Hypothalamus (tissue), 51 donors: ENCODE results near the gene KCNMA1.

Source experiments
- DNase-seq, 51 donors: peaks; one replicate each; lab custom pipeline; 2025; lab: John Stamatoyannopoulos, UW

KCNMA1 gene

DNA sequence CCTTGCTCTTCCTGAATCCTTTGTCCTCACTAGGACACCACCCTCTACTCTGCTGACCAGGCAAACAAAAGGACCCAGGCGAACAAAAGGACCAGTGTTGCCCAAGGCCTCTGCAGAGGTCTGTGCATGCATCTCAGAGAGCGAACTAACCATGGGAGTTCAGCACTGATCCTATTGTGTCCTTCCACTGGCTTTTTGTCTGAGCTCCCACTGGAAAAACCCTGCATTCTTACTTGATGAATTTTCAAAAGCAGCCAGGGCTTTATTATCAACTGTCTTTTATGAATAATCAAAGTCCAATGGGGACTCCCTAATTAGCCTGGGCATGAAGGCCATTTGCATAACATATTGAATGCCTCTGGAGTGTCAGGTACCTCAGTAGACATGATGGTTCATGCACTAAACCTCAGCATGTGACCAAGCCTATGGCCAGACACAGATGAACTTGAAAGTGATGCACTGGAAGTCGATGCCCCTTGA lies 140.6 kb downstream of the KCNMA1 start:
- peak in 6 of 51 donors; percentile 8 to 19 (median 12) for DNase-seq

DNA sequence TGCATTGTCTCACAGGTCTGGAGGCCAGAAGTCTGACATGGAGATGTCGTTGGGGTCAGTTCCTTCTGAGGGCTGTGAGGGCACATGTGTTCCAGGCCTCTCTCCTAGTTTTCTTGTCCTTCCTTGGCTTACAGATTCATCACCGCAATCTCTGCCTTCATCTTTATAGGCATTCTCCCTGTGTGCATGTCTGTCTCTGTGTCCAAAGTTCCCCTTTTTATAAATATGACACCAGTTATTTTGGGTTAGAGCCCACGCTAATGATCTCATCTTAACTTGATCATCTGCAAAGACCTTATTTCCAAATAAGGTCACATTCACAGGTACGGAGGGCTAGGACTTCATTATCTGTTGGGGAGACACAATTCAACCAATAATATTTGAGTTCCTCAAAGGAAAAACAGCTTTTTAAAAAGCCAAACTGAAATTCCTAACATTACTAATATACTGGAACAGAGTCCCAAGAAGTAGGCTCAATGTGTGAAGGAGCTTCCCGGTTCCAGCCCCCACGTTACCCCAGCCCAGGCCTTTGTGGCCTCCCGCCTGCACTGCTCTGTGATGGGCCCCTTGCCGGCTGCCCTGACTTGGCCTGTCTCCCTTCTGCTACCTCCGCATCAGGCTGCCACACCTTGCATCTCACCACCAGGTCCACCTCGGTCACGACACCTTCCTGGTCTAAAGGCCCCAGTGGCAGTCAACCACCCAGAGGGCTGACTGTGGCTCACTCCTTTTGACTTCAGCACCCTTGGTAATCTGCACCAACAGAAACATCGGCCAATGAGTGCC lies 142.7 kb downstream of the KCNMA1 start:
- no peak for DNase-seq

- DNase-seq: peak in 1 of 51 donors; percentile 22
These were observed 143.3 kb downstream of the KCNMA1 start for GRCh38 chr10:77494327-77494726.

DNA sequence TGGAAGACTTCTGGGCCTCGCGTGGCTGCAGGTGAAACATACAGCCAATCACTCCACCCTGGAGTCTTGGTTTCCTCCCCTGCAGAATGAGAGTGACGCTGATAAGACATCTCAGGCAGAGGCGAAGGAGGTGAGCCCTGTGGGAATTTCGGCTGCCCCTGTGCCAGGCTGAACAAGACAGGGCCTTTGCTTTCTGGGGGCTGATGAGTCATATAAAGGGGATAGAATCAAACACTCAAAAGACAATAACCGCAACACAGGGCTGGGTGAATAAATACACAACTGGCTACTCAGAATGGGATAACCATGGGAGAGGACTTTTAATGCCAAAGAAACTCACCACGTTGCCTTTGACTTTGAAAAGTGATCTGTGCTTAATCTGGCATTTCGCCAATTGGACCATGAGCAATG lies 143.8 kb downstream of the KCNMA1 start:
- DNase-seq: no peak

DNA sequence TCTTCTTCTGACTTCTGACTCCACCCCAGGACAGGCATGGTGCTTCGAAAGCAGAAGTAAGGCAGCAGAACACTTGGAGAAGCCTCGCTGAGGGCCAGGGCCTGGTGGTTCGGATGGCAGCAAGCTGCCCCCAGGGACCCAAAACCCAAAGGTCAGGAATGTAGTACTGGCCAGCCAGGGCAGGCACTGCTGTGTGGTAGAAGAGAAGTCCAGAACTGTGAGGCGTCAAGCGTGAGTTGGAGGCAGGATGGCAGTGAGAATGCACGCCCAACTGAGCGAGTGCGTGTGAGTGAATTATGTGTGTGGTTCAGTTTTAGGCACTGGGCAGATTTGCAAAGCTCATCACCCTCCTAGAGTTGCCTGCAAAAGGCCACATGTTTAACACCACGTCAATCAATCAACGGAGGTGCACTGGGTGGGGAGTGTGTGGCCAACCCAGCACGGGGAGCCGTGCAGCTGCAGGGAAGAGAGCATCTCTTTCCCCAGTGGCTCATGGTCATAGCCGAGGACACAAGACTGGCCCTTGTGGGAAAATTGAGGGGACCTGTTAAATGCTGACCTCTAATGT lies 144.3 kb downstream of the KCNMA1 start:
- DNase-seq: no peak

DNA sequence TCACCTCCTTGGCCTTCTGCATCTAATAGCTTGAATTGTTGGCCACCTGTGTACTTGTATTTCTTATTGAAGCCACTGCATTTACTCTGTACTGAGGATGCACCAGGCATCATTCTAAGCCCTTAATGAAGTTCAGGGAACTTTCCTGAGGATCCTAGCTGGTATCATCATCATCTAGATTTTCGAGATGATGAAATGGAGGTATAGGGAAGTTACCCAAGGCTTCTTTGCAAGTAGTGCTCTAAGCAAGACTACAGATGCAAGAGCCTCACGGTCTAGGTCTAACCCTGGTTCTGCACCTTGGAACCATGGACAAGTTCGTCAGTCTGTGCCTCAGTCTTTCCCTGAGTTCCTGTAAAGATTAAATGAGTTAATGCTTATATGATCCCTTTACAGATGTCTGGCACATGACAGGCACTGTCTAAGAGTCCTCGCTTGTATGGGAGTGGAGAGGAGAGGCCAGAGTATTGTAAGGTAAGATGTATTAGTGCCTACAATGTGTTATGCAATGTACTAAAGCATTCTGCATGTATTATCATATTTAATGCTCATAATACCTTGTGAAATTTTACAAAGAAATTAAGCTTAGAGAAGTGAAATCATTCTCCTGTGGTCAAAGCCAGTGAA lies 145.1 kb downstream of the KCNMA1 start:
- DNase-seq: no peak

DNA sequence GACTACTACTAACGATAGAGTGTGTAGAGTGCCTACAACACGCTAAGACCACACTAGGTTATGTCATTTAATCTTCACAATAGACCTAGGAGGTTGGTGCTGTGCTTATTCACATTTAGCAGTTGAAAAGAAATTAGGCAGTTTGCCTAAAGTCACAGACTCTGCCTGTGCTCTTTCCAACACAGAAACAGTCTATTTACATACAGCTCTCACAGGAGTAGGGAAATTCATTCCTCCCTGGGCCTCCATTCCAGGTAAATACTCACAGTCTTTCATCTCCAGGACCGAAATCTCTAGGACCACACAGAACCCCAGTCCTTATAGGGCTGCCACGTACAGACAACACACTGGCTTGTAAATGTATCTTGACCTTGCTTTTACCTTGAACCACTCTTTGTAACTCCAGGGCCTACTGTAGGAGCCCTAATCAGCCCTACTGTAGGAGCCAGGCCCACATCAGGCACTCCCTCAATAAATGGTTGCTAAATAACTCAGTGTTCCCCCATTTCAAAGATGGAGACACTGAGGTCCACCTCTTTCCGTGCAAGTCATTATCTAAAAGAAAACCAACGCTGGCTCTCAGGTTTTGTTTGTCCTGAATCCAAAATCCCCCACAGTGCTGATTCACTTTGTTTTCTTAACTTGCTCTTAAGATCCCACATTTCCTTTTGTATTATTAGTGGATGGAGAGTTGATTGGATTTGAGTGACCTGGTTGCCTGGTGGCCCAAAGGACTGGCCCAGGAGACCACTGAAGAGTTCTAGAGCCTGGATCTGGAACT lies 146.9 kb downstream of the KCNMA1 start:
- DNase-seq: no peak

- no peak for DNase-seq
These were observed 151.1 kb downstream of the KCNMA1 start for GRCh38 chr10:77486517-77486916.

- no peak for DNase-seq
These were observed 151.8 kb downstream of the KCNMA1 start for GRCh38 chr10:77485847-77486246.

DNA sequence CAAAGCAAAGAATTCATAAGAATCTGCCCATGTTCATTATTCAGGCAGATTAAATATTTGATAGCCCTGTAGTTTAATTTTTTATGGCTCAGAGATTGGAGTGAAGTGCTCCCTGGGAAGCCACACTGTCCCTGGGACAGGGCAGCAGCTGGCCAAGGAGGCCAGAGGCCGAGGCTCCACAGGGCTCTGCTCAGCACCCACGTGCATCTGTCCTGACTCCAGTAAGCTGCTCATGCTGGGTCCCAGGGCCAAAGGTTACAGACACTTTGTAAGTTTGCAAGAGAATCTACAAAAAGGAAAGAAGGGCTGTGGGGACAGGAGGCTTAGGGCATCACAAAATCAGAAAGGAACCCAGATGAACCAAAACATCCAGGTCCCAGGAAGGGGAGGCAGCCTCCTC lies 155.5 kb downstream of the KCNMA1 start:
- DNase-seq: no peak

DNA sequence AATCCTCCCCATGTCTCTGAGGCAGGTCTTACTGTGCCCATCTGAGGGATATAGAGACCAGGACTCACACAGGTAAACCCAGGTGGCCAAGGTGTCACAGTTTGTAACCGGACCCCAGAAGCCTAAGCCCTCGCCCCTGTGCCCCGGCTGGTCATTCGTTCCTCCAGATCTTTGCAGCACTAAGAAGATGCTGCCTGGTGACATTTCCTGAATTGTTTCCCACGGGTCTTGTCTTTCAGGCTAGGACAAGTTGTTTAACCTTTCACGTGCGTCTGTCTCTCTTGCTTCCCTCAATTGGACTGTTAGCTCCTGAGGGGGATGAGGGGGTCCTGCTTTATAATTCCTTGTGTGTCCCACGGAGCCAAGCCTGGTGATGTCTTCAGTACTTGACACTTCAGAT lies 158.0 kb downstream of the KCNMA1 start:
- no peak for DNase-seq

- no peak for DNase-seq
These were observed 158.6 kb downstream of the KCNMA1 start for GRCh38 chr10:77478962-77479359.

DNA sequence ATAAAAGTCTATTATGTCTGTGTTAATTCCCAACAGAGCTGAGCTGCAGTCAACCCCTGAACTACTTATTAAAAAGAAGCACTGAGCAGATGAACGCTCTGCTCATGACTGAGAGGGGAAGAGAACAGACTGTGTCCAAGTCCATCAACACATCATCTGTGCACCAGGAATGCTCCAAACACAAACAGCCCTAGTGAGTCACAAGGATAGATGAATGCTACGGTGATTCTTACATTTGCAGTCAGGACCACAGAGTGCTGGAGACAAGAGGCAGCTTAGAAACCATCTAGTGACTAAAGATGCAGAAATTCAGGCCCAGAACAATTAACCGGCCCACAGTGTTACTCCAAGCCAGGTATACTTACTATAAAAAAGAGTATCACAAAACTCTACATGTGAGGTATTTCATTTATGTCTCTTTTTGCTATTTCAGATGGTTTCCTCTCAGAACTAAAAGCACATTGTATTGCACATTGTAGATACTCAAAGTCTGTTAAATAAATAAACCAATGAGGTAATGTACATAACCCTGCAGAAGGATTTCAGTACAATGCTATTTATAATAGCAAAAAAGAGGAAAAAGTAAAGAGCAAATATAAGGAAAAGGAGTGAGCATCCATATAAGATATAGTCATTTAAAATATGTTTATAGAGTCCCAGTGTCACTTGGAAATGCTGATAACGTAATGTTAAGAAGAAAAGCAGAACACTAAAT lies 159.2 kb downstream of the KCNMA1 start:
- peak in 13 of 51 donors; percentile 4 to 55 (median 18) for DNase-seq

- no peak for DNase-seq
These were observed 162.1 kb downstream of the KCNMA1 start for GRCh38 chr10:77475522-77475921.

DNA sequence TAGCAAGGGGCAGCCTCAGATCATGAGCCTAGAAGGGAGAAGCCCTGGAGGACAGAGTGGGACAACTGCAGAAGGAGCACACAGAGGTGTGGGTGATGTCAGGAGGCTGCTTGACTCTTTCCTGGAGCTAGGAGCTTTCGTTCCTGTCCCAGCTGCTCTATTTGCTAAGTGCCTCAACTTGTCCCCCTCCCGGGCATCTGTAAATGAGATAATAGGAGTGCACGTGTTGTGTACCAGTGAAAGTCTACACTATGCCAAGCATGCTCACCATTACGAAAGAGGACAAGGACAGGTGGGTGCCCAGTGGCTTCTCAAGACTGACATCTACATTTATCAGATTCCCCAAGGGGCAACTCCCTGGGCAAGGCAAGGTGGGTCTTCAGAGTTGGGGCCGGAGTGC lies 162.7 kb downstream of the KCNMA1 start:
- DNase-seq: no peak

GRCh38 chr10:77474386-77474785 lies 163.2 kb downstream of the KCNMA1 start:
- no peak for DNase-seq

GRCh38 chr10:77472146-77472545 lies 165.5 kb downstream of the KCNMA1 start:
- DNase-seq: no peak

DNA sequence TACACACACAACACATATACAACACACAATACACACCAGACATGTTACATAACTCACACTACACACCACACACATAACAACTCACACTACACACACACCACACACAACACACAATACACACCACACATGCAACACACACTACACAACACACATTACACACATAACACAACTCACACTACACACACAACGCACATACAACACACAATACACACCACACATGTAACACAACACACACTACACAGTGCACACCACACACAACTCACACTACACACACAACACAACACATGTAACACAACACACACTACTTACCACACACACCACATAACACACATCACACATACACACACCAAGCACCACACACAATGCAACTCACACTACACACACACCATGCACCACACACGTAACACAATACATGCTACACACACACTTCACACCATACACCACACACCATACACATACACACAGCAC lies 166.5 kb downstream of the KCNMA1 start:
- DNase-seq: no peak

- DNase-seq: no peak
These were observed 170.1 kb downstream of the KCNMA1 start for GRCh38 chr10:77467422-77467963.
